HG03108 (cell line): ENCODE measurements around the gene PHKB.

Source experiments
- ATAC-seq: cut with Tn5 transposase; IDR thresholded peaks from one replicate; pipeline ENCODE4 v1.9.1; 2021; ENCODE audit warnings: moderate library complexity; ENCODE audit not compliant: unreplicated experiment

Gene PHKB

GRCh38 chr16:47612711-47613110 lies 151.6 kb downstream of the PHKB start:
- no peak for ATAC-seq

GRCh38 chr16:47613251-47613650 lies 152.1 kb downstream of the PHKB start:
- ATAC-seq: no peak

- ATAC-seq: no peak
These were observed 156.6 kb downstream of the PHKB start for GRCh38 chr16:47617732-47618131.

GRCh38 chr16:47622451-47623176 lies 161.5 kb downstream of the PHKB start:
- no peak for ATAC-seq

DNA sequence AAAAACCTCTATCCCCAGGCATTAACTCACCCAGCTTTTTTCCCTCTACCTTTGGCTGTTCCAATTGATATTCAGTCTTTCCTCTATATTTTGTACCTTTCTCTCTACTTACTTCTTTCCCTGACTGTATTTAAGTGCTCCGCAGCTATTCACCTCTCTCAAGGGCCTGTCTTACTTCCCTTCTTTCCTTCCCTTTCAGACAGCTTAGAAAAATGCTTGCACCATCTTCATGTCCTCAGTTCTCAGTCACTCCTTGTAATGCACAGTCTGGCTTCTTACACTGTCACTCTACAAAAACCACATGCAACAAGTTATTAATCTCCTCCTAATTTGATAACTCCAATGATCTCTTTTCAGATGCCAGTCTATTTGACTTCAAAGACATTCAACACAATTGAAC lies 163.4 kb downstream of the PHKB start:
- no peak for ATAC-seq

DNA sequence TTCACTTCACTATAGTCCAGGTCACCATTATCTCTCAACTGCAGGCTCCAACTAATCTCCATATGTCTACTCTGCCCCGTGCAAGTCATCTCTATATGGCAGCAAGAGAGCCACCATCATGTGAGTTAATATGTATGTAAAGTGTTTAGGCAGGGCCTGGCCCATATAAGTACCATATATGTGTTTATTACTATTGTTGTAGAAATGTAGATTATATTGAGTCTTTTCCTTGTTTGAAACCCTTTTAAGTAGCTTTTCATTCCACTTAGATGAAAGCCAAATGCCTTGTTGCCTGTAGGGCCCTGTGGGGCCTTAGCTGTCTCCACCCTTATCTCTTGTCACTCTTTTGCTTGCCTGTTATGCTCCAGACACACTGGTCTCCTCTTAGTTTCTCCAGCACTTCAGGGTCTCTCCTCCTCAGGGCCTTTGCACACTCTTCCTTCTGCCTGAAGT lies 164.0 kb downstream of the PHKB start:
- ATAC-seq: no peak

GRCh38 chr16:47626246-47626645 lies 165.1 kb downstream of the PHKB start:
- no peak for ATAC-seq

DNA sequence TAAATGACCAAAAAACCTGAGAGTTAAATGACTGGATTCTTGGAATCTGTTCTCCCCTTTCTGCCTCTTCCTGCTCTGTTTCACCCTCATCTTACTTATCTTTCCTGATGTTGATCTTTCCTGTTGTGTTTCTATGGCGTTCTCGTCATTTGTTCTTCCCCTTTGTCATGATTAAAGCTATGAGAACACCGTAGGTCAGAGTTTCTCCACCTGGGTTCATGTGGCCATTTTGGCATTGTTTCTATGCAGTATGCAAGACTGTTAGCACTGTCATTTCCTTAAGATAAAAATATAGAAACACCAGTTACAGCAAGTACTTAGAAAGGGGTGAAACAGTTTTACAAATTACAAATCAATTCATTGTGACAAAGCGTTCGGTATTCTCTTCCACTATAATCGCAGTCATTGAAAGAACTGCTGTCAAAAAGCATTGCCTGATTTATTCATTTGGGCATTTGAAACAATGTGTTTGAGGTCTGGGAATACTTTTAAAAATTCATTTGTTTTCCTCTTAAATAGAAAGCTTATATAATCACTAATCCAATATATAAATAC lies 166.0 kb downstream of the PHKB start:
- no peak for ATAC-seq

- ATAC-seq: no peak
These were observed 166.6 kb downstream of the PHKB start for GRCh38 chr16:47627721-47628120.

GRCh38 chr16:47631131-47631530 lies 170.0 kb downstream of the PHKB start:
- no peak for ATAC-seq

DNA sequence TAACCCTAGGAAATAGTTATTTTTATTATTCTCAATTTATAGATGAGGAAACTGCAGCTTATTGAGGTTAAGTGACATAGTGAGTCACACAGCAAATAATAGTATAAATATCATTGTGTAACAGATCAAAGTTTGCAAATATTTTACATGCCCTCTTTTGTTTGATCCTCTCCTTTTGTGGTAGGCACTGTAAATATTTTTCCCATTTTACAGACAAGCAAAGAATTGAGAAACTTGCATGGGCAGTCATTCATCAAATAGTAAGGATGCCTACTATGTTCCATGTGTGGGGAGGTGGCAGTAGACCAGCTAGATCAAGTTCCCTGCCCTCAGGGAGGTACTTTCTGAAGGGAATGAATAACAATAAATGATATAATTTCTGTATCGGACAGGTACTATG lies 173.0 kb downstream of the PHKB start:
- ATAC-seq: no peak

DNA sequence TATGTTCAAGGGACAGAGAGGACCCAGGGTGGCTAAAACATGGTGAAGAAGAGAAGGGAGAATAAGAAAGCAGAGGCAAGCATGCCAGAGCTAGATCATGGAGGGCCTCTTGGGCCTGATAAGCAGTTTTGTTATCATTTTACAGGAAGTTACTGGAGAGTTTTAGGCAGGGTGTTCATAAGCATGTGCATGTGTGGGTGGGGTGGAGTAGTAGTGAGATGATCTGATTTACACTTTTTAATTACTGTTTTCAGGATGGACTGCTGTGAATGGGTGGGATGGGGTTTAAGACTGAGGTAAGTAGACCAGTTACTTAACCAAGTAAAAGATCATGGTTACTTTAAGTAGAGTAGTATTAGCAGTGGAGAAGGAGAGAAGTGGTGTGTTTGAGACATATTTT lies 173.6 kb downstream of the PHKB start:
- ATAC-seq: no peak

DNA sequence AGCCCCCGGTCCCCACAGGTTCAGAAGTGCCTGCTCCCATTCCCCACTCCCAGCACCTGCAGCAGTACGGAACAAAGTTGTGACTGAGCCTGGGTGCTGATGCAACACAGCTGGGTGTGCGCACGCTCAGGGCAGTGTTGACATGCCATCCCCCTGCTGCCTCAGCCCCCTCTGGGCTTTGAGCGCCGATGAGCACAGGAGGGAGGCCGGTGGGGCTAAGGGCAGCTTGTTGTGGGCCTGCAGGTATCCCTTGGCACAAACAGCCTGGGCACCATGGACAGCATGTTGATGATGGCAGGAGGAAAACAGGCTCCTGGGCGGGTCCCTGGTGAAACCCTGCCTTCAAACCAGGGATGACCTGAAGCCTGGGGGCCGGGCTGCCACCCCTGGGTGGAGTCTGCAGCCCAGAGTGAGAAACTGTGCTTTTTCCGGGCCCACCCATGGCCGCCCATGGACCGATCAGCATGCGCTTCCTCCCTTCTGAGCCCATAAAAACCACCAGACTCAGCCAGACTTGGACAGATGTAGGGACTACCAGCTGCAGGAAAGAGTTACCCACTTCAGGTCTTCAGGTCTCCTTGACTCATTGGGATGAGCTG lies 175.5 kb downstream of the PHKB start:
- ATAC-seq: no peak

- ATAC-seq: no peak
These were observed 177.0 kb downstream of the PHKB start for GRCh38 chr16:47638175-47638574.

- ATAC-seq: no peak
These were observed 179.5 kb downstream of the PHKB start for GRCh38 chr16:47640661-47641060.

DNA sequence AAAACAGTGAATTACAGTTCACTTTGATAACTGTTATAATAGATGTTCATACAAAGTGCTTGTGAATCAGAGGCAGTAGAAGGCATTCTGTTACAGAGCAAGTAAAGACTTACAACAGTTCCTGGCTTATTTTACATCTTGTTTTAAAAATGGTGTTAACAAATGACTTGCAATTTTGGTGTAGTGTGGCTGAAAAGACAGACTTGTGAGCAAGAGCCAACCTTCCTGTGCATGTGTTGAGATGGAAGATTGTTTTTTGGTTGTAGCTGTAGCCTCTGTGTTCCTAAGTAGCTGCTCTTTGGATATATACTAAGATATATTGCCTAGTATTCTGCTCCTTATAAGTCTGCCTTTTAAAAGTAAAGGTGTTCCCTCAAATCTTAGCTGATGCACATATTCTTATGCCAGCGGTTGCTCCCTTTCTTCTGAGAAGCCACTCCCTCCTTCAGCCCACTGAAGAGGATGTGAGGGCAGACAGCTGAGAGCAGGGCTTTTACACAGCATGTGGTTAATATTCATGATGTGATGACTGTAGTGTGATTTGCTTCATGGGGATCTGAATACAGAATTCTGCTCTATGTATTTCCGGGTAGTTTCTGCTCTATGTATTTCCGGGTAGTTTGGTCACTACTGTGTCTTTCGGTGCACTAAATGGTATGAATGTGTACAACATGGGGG lies 182.3 kb downstream of the PHKB start:
- no peak for ATAC-seq

GRCh38 chr16:47644166-47644565 lies 183.0 kb downstream of the PHKB start:
- no peak for ATAC-seq

DNA sequence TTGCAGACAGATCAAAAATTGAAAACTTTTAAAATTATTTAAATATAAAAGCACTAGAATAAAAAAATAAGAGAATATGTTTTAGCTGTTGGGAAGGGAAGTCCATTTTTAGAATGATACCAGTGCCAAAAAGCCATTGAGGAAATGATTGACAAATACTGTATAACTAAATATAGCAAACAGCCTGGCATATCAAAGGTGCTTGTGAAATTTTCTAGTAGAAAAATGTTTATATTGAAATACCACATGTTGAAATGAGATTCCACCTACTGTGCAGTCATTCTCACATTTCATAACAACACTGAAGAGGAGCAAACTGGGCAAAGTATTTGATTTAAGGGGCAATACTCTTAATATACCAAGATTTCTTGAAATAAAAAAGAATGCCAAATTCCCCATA lies 183.5 kb downstream of the PHKB start:
- no peak for ATAC-seq

- no peak for ATAC-seq
These were observed 185.8 kb downstream of the PHKB start for GRCh38 chr16:47646914-47647313.

DNA sequence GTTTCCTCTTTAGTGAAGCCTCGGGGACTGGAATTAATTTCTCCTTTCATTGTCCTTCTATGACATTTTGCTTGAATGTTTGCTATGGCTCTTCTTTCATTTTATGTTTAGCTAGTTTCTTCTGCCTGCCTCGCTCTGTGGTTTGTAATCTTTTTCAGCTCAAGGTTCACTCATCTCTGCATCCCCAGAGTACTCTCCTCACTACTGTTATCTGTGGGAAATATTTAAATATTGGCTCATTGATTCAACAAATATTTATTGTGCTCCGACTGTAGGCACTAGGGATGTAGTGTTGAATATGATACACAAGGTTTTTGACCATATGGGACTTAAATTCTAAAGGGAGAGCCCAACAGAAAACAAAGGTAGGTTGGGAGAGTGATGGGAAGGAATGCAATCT lies 195.9 kb downstream of the PHKB start:
- ATAC-seq: no peak

GRCh38 chr16:47657977-47658376 lies 196.8 kb downstream of the PHKB start:
- no peak for ATAC-seq

DNA sequence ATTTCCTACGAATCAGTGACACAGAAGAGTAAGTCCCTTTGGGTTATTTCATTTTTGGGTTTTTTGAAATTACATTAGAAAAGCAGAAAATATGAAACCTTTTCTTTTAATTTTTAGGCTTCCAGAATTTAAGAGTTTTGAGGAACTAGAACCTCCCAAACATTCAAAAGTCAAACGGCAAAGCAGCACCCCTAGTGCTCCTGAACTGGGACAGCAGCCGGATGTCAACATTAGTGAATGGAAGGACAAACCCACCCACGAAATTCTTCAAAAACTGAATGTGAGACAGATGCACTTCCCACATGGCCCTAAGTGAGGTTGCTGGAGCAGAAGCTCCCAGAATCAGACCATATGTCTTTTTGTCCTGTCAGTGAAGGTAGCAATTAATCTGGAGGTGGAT lies 199.4 kb downstream of the PHKB start:
- no peak for ATAC-seq
